Limb (tissue), 2 donors: ENCODE measurements around the gene TRIM29.

Experiments
- DNase-seq, 2 donors: peaks; one replicate each; pipeline ENCODE4 v3.0.0-alpha.2; 2016; ENCODE audit errors: extremely low spot score in 2 of 2

The TRIM29 gene

DNA sequence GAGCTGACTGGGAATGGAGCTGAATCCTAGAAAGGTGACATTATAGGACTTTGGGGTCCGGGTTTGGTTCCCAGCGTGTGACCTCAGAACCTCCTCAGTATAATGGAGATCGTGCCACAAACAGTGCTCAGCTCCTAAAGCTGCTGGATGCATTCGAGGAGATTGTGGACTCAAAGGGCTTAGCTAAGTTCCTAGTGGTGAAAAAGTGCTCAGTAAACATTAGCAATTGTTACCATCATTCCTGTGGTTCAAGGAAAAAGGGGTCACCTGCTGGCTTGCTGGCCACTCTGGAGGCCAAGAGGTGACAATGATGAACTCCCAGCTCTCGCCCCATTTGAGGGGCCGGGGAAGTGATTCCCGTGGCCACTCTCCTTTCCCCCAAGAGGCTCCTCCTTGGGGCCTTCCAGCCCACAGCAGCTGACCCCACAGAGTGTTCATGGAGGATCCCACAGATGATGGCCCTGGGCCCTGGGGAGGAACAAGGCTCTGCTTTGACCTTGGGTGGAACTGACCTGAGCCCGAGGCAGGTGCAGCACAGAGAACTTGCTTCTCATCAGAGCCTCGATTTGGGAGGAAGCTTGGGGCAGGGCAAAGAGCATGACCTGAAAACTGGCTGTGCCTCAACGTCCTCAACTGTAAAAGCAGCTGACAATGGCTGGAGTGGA is 40.1 kb downstream of the TRIM29 start:
- peak in 1 of 2 donors; percentile 16 for DNase-seq

- DNase-seq, result peak in 1 of 2 donors; percentile 57
Measured at GRCh38 chr11:120096369-120097191, 41.3 kb downstream of the TRIM29 start.

DNA sequence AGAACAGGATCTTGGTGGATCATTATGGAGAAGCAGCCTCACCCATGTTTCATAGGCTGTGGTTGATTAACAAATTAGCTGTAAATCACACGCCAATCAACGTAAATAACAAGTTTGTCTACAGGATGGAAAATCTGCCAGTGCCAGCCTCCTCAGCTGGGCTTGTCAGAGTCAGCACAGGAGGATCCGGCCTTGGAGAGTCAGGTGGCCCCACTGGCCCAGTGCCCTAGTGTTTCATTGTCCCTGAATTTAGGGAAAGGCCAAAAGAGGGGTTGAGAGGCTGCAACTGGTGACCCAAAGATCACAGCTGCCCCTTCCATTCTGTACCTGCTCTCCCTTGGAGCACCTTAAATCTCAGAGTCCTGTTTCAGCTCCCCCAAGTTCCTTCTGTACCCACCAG is 42.4 kb downstream of the TRIM29 start:
- DNase-seq, result no peak

DNA sequence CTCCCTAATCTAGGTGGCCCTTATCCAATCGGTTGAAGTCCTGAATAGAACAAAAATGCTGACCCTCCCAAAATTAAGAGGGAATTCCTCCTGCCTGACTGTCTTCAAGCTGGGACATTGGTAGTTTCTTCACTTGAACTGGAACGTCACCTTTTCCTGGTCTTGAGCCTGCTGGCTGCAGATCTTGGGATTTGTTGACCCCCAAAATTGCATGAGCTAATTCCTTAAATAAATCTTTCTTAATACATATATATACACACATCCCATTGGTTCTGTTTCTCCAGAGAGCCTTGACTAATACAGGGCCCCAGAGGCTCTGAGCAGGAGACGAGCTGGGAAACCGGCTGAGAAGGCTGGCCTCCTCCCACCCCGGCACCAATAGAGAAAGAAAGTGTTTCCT is 46.2 kb downstream of the TRIM29 start:
- DNase-seq, result no peak

DNA sequence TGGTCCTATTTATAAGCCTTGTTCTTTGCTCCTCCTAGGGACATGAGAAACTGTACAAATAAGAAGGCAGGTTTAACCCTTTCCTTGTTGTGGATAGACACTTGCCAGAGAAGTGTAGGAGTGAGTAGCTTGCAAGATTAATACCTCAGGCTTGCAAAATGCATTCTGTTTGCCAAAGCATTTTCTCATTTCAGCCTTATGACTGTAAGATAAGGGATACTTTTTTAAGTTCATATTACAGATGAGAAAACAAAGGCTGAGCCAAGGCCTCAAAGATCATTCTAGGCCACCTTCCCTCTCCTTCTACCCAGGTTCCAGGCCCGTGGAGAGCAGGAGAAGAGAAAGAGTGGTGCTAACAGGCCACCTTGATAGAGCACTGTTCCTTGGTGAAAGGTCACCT is 46.8 kb downstream of the TRIM29 start:
- no peak for DNase-seq

DNA sequence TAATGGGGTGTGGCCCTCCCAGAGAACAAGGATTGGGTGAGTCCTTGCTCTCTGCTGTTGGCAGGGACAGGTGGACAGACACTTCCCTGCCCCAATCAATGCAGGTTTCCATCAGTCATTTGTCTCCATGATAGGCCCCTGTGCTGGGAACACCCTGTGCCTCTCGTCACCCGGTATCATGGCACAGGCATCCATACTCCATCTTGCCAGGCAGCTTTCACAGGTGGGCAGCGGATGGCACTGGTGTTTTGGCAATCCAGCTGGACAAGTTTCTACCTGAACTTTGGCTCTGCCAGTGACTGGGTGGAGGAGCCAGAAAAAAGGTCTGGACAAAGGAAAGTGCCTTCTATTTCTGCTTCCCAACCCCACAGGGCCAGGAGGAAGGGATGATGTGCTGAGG is 47.5 kb downstream of the TRIM29 start:
- DNase-seq, result no peak

DNA sequence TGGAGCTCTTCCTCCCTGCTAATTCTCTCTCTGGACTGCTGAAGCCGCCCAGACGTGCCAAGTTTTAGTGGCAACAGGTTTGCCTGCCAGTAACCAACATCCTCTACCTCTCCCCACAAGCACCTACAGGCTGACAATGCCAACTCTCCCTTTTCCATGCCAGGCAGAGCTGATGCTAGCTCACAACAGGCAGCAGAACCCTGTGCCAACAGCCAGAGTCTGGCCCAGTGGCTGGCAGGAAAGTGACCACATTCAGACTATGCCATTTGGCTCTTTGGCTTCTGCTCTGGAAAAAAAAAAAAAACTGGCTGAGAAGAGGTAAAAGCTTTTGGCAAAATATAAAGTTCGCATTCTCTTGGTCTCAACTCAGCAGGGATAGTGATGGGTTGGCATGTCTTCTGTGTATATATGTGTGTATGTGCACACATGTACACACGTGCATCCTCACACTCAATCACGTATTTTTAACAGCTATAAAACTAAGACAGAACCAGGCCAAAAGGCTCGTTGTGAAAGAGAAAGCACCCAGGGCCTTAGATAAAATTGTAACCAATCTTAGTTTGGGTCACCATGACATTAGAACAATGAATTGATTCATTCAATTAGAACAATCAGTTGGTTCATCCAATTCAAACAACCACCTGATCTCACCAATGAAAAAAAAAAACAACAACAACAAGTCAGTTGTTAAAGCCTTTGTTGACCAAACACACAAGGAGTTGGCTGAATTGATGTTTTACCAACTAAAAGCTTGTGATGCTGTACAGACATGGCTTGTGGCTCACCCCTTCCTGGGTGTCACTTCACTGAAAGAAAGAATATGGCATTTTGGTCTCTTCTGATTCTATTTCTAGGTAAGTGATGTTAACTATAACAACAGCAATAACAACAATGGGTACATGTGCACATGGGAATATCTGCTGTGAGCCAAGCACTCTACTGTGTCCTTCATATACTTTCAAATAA is 48.6 kb downstream of the TRIM29 start:
- DNase-seq, result no peak

- no peak for DNase-seq
Measured at GRCh38 chr11:120088056-120088455, 49.9 kb downstream of the TRIM29 start.

GRCh38 chr11:120086651-120087050 is 51.3 kb downstream of the TRIM29 start:
- peak in 1 of 2 donors; percentile 21 for DNase-seq

GRCh38 chr11:120079750-120080610 is 57.9 kb downstream of the TRIM29 start:
- DNase-seq, result no peak

GRCh38 chr11:120078397-120078796 is 59.5 kb downstream of the TRIM29 start:
- no peak for DNase-seq

DNA sequence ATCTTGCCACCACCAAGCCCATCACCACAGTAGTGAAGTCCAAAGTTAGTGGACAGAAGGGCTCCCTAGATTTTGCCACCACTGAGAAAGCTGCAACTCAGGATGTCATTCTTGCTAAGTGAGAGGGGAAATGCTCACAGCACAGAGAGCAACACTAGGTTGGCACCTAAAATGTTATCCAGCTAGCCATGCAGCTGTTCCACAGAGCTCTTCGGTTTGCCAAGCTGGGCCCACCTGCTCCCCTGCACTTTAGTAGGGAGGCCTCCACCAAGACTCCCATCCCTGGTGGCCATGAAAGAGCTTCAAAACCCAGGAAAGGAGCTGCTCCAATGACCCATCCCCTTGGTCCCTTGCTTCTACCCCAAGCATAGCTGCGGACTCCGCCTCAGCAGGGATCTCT is 63.8 kb downstream of the TRIM29 start:
- DNase-seq, result no peak

- DNase-seq, result no peak
Measured at GRCh38 chr11:120073196-120073595, 64.7 kb downstream of the TRIM29 start.

- DNase-seq, result peak; percentile 48 to 72
Measured at GRCh38 chr11:120068114-120068573, 69.8 kb downstream of the TRIM29 start.

DNA sequence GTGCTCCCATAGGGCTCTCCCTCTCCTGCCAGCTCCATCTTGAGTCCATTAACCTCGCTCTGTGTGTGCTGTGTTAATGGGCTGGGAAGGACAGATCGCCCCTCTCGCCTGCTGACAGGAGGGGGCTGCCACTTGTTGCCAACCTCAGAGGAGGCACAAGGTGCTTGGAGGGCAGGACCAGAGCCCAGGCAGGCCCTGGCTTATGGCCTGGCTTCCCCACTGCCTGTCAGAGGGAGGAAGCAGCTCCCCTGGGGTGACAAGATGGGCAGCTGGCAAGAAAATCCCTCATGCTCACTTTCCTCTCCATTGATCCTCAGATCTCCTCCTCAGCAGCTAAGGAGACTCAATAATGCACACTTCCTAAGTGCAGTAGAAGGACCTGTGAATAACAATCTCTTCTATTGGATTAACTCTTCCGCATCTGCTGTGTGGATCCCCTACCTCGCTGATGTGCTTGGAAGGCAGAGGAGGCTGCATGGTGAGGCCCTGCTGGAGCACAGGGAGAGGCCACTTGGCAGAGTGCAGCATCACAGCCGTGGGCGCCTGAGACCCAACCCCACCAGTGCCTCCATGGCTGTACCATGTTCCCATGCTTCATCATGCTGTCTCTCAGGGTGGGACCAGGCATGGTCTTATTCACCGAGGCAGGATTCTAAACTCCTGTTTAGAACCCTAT is 70.3 kb downstream of the TRIM29 start:
- peak in 1 of 2 donors; percentile 15 for DNase-seq

DNA sequence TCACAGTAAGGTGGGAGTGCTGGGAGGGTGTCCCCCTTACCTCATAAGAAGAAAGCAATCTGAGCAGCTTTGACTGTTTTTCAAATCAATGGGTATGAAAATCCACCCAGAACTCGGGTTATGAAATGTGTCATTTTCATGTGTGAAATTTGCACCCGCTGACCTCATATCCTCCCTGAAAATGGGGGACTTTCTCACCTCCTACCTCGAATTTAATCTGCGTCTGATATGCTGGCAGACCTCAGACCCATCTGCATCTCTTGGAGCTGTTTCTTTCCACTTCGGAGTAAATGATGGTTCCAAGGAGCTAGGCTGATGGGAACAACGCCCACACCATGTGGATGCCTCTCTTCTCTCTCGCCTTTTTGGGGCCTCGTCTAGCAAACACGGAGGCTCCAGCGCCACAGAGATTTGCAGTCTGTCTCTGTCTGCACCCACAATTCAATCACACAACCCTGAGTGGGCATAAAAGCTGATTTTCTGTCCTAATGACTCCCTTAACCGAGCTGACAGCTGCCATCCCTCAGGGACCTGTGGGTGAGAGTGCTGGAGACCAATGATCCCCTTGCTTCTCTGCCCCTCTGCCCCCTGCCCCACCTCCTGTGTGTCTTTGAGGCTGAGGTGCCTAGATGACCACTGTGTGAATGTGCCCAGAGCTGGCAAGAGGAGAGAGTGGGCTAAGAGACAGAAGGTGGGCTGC is 71.0 kb downstream of the TRIM29 start:
- DNase-seq, result peak in 1 of 2 donors; percentile 20

DNA sequence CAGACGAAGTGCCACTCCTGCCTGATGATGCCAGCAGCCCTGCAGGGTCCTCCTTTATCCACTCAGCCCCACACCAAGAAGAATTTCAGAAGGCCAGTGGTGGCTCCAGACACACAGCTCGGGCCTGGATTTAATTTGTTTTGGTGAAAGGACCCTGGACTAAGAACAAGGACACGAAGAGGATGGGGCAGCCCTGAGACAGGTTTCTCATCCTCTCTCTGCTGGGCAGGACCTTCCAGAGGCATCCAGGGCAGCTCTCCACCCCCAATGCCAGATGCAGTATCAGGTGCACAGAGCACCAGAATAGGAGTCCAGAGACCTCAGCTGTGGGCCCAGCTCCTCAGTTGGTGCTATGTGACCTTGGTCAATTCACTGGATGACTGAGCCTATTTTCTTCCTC is 72.0 kb downstream of the TRIM29 start:
- DNase-seq, result no peak

GRCh38 chr11:120065176-120065575 is 72.7 kb downstream of the TRIM29 start:
- no peak for DNase-seq

- DNase-seq, result no peak
Measured at GRCh38 chr11:120064341-120064740, 73.6 kb downstream of the TRIM29 start.
